ENCODE results near the gene PDGFD.

- no peak for TF ChIP-seq CTCF (IDR thresholded peaks at IDR 0.05)
- TF ChIP-seq POLR2AphosphoS5 (IDR thresholded peaks at IDR 0.05; ENCODE audit: low read depth, low read length) = no peak
- no peak for TF ChIP-seq FOXJ3 (CRISPR knock-in tag; IDR thresholded peaks at IDR 0.05)
- TF ChIP-seq JUND (IDR thresholded peaks at IDR 0.05) = no peak
- TF ChIP-seq SIN3A (IDR thresholded peaks at IDR 0.05; ENCODE audit: borderline replicate concordance, low read depth, low read length) = no peak
- no peak for TF ChIP-seq SMC3 (IDR thresholded peaks at IDR 0.05; ENCODE audit: low read depth, low read length)
- TF ChIP-seq USF2 (IDR thresholded peaks at IDR 0.05; ENCODE audit: borderline replicate concordance, low read depth, low read length) = no peak
- TF ChIP-seq CHD2 (IDR thresholded peaks at IDR 0.05; ENCODE audit: low read length, partially characterized antibody) = no peak
- no peak for TF ChIP-seq EP300 (IDR thresholded peaks at IDR 0.05; ENCODE audit: borderline replicate concordance in 1 of 2, low read depth in 1 of 2, low read length in 1 of 2)
- TF ChIP-seq, protein P1, sequence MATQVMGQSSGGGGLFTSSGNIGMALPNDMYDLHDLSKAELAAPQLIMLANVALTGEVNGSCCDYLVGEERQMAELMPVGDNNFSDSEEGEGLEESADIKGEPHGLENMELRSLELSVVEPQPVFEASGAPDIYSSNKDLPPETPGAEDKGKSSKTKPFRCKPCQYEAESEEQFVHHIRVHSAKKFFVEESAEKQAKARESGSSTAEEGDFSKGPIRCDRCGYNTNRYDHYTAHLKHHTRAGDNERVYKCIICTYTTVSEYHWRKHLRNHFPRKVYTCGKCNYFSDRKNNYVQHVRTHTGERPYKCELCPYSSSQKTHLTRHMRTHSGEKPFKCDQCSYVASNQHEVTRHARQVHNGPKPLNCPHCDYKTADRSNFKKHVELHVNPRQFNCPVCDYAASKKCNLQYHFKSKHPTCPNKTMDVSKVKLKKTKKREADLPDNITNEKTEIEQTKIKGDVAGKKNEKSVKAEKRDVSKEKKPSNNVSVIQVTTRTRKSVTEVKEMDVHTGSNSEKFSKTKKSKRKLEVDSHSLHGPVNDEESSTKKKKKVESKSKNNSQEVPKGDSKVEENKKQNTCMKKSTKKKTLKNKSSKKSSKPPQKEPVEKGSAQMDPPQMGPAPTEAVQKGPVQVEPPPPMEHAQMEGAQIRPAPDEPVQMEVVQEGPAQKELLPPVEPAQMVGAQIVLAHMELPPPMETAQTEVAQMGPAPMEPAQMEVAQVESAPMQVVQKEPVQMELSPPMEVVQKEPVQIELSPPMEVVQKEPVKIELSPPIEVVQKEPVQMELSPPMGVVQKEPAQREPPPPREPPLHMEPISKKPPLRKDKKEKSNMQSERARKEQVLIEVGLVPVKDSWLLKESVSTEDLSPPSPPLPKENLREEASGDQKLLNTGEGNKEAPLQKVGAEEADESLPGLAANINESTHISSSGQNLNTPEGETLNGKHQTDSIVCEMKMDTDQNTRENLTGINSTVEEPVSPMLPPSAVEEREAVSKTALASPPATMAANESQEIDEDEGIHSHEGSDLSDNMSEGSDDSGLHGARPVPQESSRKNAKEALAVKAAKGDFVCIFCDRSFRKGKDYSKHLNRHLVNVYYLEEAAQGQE (IDR thresholded peaks at IDR 0.05; ENCODE audit: low read depth, low read length) = no peak
- TF ChIP-seq TAF1 (IDR thresholded peaks at IDR 0.05; ENCODE audit: borderline replicate concordance, low read depth, low read length) = no peak
- TF ChIP-seq, protein P2, sequence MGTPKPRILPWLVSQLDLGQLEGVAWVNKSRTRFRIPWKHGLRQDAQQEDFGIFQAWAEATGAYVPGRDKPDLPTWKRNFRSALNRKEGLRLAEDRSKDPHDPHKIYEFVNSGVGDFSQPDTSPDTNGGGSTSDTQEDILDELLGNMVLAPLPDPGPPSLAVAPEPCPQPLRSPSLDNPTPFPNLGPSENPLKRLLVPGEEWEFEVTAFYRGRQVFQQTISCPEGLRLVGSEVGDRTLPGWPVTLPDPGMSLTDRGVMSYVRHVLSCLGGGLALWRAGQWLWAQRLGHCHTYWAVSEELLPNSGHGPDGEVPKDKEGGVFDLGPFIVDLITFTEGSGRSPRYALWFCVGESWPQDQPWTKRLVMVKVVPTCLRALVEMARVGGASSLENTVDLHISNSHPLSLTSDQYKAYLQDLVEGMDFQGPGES (IDR thresholded peaks at IDR 0.05; ENCODE audit: low read depth, low read length) = no peak
Measured at GRCh38 chr11:103926990-103927389, 237.0 kb downstream of the PDGFD start.
